PC-9 (cell line): Measurements from ENCODE around the gene NRSN2. TPM values are rescaled to one million over a fixed set of nuclear protein-coding genes. Genes with fewer than 3 reads are reported as not detected.
"Not testable (repeated sequence)": the region's sequence is repeated elsewhere in the genome, so short reads cannot be mapped to it uniquely, and the experiment has no call there.

ENCODE experiments used
- BruUV-seq: library from RNA; stranded (reverse); fragments of 400-500 nt; replicated peaks from 2 replicates; lab custom pipeline; 2021; lab: Mats Ljungman, UMichigan
- CTCF ChIA-PET: fragments of 300-600 bp; sonication (Branson Sonifier 250); formaldehyde crosslinking; loops from one replicate; lab custom pipeline; 2022; ENCODE audit warnings: antibody characterized with exemption; lab: Charles Lee
- POLR2A ChIA-PET: fragments of 300-600 bp; sonication (Branson Sonifier 250); formaldehyde crosslinking; loops from one replicate; lab custom pipeline; 2022; ENCODE audit warnings: antibody characterized with exemption; ENCODE audit not compliant: unreplicated experiment; lab: Charles Lee
- DNase-seq, 2 experiments: peaks; one replicate each; pipeline versions ENCODE4 v3.0.0 to v3.0.0-alpha.2; 2015 to 2022; ENCODE audit warnings: mixed read lengths in 1 of 2
- H2AFZ ChIP-seq: fragments of 200-600 bp; sonication (generic); 2 replicates; pipeline ENCODE4 v1.8.1; 2017; ENCODE audit warnings: antibody characterized with exemption
- H3F3A ChIP-seq: fragments of 200-600 bp; sonication (generic); 2 replicates; pipeline ENCODE4 v1.8.1; 2017; ENCODE audit warnings: antibody characterized with exemption, mild to moderate bottlenecking, low read depth; ENCODE audit not compliant: insufficient read depth
- H3K27ac ChIP-seq: fragments of 200-600 bp; sonication (generic); 2 replicates; pipeline ENCODE4 v1.6.1; 2016; ENCODE audit warnings: mixed run types
- H3K27me3 ChIP-seq: fragments of 200-600 bp; sonication (generic); 2 replicates; pipeline ENCODE4 v1.6.1; 2016; ENCODE audit warnings: low read depth, mixed run types; ENCODE audit not compliant: insufficient read depth
- H3K36me3 ChIP-seq: fragments of 200-600 bp; sonication (generic); 2 replicates; pipeline ENCODE4 v1.6.1; 2016; ENCODE audit warnings: low read depth, mixed run types
- H3K4me1 ChIP-seq: fragments of 200-600 bp; sonication (generic); replicated peaks from 2 replicates; pipeline ENCODE4 v1.6.1; 2016; ENCODE audit warnings: mixed run types; ENCODE audit not compliant: insufficient read depth
- H3K4me2 ChIP-seq: fragments of 200-600 bp; sonication (generic); 2 replicates; pipeline ENCODE4 v1.6.1; 2017; ENCODE audit warnings: mixed run types
- H3K4me3 ChIP-seq: fragments of 200-600 bp; sonication (generic); 2 replicates; pipeline ENCODE4 v1.6.1; 2016; ENCODE audit warnings: mixed run types
- H3K79me2 ChIP-seq: fragments of 200-600 bp; sonication (generic); 2 replicates; pipeline ENCODE4 v1.6.1; 2017; ENCODE audit warnings: low read depth, mixed run types
- H3K9me2 ChIP-seq: fragments of 200-600 bp; sonication (generic); 2 replicates; pipeline ENCODE4 v1.8.1; 2017; ENCODE audit warnings: mild to moderate bottlenecking; ENCODE audit not compliant: insufficient read depth
- H3K9me3 ChIP-seq: fragments of 200-600 bp; sonication (generic); 2 replicates; pipeline ENCODE4 v1.8.1; 2016; ENCODE audit warnings: low read depth; ENCODE audit not compliant: insufficient read depth
- H4K20me1 ChIP-seq: fragments of 200-600 bp; sonication (generic); 2 replicates; pipeline ENCODE4 v1.8.1; 2017; ENCODE audit not compliant: insufficient read depth
- EZH2 ChIP-seq: fragments of 200-600 bp; sonication (generic); IDR thresholded peaks from 2 replicates; pipeline ENCODE4 v1.8.0; 2017; ENCODE audit warnings: antibody characterized with exemption, low read depth
- intact Hi-C: fragments of 100-400 bp; cut with micrococcal nuclease; formaldehyde crosslinking; loops from one replicate; pipeline ENCODE4 v1.10.0; 2022; ENCODE audit not compliant: unreplicated experiment
- total RNA-seq: library from RNA; stranded (reverse); gene quantifications from 2 replicates; pipeline ENCODE4 v1.2.3, GENCODE V29; 2021
- TF ChIP-seq, protein P1 (sequence below): fragments of 200-600 bp; sonication (generic); conservative IDR thresholded peaks from 2 replicates; pipeline ENCODE4 v1.6.1; 2017; ENCODE audit warnings: mixed run types, antibody characterized with exemption, mild to moderate bottlenecking, moderate library complexity

The NRSN2 gene
- total RNA-seq, 1 experiment from 2014 or later, result 15.0 TPM

DNA sequence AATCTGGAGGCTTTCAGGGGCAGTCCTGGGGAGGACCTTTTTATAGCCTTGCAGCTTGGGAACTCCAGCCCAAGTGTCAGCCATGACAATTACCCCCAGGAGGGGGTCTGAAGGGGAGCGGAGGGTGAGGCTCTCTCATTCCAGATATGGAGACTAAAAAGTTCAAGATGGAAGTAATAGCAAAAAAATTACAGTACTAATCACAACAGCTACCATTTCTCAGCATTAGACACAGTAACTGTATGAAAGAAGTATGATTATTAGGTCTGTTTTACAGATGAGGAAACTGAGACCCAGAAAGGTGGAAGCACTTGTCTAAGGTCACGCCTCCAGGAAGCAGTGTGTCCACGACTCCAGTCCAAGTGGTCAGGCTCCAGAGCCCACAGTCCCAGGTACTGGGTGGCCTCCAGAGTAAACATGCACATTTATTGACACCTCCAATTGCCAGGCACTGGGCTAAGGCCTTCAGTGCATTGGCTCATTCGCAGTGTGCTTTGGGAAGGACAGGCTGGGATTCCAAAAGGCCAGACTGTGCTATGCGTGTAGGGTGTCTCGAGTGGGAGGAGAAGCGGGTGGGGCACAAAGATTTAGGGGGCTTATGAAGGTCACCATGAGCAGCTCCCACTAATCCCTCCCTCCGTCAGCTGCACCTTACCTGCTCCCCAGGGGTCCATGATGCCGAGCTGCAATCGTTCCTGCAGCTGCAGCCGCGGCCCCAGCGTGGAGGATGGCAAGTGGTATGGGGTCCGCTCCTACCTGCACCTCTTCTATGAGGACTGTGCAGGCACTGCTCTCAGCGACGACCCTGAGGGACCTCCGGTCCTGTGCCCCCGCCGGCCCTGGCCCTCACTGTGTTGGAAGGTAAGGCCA is 2.3 kb downstream of the NRSN2 start:
- no peaks in the 10 kb centered on the region for H3K79me2 ChIP-seq
- no peaks in the 10 kb centered on the region for H3K36me3 ChIP-seq
- ChIA-PET POLR2A (no interaction called here), CTCF (no interaction called here)
- DNase-seq, result no peak
- intact Hi-C loops, result no loop called here
- no peak overlapping the region for H3K4me3 ChIP-seq
- TF ChIP-seq, protein P1, sequence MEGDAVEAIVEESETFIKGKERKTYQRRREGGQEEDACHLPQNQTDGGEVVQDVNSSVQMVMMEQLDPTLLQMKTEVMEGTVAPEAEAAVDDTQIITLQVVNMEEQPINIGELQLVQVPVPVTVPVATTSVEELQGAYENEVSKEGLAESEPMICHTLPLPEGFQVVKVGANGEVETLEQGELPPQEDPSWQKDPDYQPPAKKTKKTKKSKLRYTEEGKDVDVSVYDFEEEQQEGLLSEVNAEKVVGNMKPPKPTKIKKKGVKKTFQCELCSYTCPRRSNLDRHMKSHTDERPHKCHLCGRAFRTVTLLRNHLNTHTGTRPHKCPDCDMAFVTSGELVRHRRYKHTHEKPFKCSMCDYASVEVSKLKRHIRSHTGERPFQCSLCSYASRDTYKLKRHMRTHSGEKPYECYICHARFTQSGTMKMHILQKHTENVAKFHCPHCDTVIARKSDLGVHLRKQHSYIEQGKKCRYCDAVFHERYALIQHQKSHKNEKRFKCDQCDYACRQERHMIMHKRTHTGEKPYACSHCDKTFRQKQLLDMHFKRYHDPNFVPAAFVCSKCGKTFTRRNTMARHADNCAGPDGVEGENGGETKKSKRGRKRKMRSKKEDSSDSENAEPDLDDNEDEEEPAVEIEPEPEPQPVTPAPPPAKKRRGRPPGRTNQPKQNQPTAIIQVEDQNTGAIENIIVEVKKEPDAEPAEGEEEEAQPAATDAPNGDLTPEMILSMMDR, result no peak
- TF ChIP-seq EZH2, result no peak
- H3K27ac ChIP-seq, result no peak overlapping the region
- H3K4me1 ChIP-seq, result no peaks in the 10 kb centered on the region
- BruUV-seq, result no TSS peak
- H2AFZ ChIP-seq, result no peak overlapping the region
- H3K27me3 ChIP-seq, result no peaks in the 10 kb centered on the region
- peak overlapping the region; percentile 87; the same call in 1 of the 2 replicates for H3K4me2 ChIP-seq
- H3F3A ChIP-seq, result no peaks in the 10 kb centered on the region; the same call in 1 of the 2 replicates
- no peaks in the 10 kb centered on the region for H3K9me2 ChIP-seq
- no peaks in the 10 kb centered on the region for H4K20me1 ChIP-seq
- no peaks in the 10 kb centered on the region for H3K9me3 ChIP-seq

DNA sequence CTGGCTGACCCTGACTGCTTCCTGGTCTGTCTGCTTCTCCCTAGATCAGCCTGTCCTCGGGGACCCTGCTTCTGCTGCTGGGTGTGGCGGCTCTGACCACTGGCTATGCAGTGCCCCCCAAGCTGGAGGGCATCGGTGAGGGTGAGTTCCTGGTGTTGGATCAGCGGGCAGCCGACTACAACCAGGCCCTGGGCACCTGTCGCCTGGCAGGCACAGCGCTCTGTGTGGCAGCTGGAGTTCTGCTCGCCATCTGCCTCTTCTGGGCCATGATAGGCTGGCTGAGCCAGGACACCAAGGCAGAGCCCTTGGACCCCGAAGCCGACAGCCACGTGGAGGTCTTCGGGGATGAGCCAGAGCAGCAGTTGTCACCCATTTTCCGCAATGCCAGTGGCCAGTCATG is 6.3 kb downstream of the NRSN2 start:
- Histone ChIP-seq H3K27me3 (no peaks in the 10 kb centered on the region), H3K36me3 (no peaks in the 10 kb centered on the region), H3K79me2 (no peaks in the 10 kb centered on the region), H2AFZ (no peak overlapping the region), H4K20me1 (no peaks in the 10 kb centered on the region), H3K27ac (no peak overlapping the region), H3F3A (peaks cover 4% of the 10 kb centered on the region; the same call in 1 of the 2 replicates), H3K4me3 (no peak overlapping the region), H3K4me1 (no peaks in the 10 kb centered on the region), H3K9me2 (no peaks in the 10 kb centered on the region), H3K9me3 (no peaks in the 10 kb centered on the region), H3K4me2 (no peak overlapping the region)
- TF ChIP-seq, protein P1, result no peak
- TF ChIP-seq EZH2, result no peak
- ChIA-PET POLR2A (interaction anchor here (0.5 kb wide), 1 partner anchor 295 kb away, joined by 4 read pairs; no protein-coding TSS in a partner anchor), CTCF (interaction anchor here (0.6 to 0.7 kb wide), 2 partner anchors 10 to 96 kb away, joined by 3 to 4 read pairs; no protein-coding TSS in a partner anchor)
- intact Hi-C loops, result loop anchor here (5.0 kb wide), 2 partner anchors 294 to 384 kb away; no protein-coding TSS in a partner anchor
- no peak for DNase-seq
- no TSS peak for BruUV-seq

DNA sequence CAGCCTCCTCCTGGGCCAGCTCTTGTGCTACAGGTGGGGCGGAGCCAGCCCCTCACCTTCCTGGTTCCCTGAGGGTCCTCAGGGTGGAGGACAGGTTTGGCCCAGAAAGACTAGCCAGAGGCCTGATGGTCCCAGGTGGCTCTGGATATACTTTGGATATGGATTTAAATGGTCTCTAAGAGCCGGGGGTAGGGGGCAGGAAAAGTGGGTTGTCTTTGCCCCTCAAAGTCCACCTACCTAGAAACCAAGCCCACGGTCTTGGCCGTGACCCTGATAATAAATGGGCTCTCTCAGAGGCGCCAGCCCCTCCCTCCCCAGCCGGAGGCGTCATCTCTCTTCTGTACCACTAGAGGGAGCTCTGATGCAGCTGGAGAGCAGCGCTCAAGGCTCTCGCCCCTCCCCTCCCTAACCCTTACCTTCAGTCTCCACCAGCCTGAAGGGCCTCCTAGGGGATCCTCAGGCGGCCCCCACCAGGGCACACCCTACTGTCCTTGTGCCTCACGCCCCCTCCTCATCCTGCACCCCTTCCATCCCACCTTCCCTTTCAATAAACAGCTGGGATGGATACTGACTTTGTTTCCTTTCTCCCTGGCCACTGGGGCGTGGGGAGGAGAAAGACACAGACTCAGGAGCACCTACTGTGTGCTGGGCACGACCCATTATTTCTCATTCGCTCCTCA is 7.5 kb downstream of the NRSN2 start:
- no peaks in the 10 kb centered on the region for H3K4me1 ChIP-seq
- H3K79me2 ChIP-seq, result no peaks in the 10 kb centered on the region
- H4K20me1 ChIP-seq, result no peaks in the 10 kb centered on the region
- CTCF ChIA-PET, result interaction anchor here (0.6 to 2.3 kb wide), 6 partner anchors 12 to 377 kb away, joined by 3 to 19 read pairs (median 3); partner anchors contain the start of gene TRIB3
- BruUV-seq, result no TSS peak
- no peak overlapping the region for H2AFZ ChIP-seq
- DNase-seq, result peak; percentile 59 to 80
- no peaks in the 10 kb centered on the region for H3K9me2 ChIP-seq
- H3K27me3 ChIP-seq, result no peaks in the 10 kb centered on the region
- H3K36me3 ChIP-seq, result no peaks in the 10 kb centered on the region
- POLR2A ChIA-PET, result interaction anchor here (0.5 to 0.6 kb wide), 3 partner anchors 12 to 158 kb away, joined by 3 to 7 read pairs (median 5); no protein-coding TSS in a partner anchor
- TF ChIP-seq, protein P1, result peak; percentile 96
- no peak for TF ChIP-seq EZH2
- no peak overlapping the region for H3K27ac ChIP-seq
- H3K9me3 ChIP-seq, result no peaks in the 10 kb centered on the region
- H3F3A ChIP-seq, result peaks cover 8% of the 10 kb centered on the region; the same call in 1 of the 2 replicates
- intact Hi-C loops, result loop anchor here (1.0 to 5.0 kb wide), 6 partner anchors 77 to 414 kb away; partner anchors contain the start of gene SLC52A3
- H3K4me2 ChIP-seq, result peak overlapping the region; percentile 8; the same call in 1 of the 2 replicates
- H3K4me3 ChIP-seq, result no peak overlapping the region

DNA sequence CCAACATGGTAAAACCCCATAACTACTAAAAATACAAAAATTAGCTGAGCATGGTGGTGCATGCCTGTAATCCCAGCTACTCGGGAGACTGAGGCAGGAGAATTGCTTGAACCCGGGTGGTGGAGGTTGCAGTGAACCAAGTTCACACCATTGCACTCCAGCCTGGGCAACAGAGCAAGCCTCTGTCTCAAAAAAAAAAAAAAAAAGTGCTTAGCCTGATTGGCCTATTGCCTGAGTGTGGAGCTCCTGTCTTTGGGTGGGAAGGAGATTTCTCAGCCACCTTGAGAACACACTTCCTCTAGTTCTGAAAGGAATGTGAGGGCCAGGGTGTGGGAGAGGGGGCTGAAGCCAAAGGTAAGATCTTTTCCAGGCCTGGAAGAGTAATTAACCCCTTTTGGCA is 9.2 kb downstream of the NRSN2 start:
- BruUV-seq, intact Hi-C loops: not testable (repeated sequence)

More for the DNA sequence above, 9.2 kb downstream of the NRSN2 start:
- not testable (repeated sequence) for H4K20me1 ChIP-seq, H2AFZ ChIP-seq, H3K4me3 ChIP-seq, H3K9me2 ChIP-seq, DNase-seq, H3K27me3 ChIP-seq, H3K4me1 ChIP-seq, H3K9me3 ChIP-seq, H3K27ac ChIP-seq, H3K79me2 ChIP-seq, H3K36me3 ChIP-seq, H3K4me2 ChIP-seq
- peaks cover 12% of the 10 kb centered on the region; the same call in 1 of the 2 replicates for H3F3A ChIP-seq
- POLR2A ChIA-PET, result interaction anchor here (0.6 kb wide), 1 partner anchor 44 kb away, joined by 7 read pairs; no protein-coding TSS in a partner anchor
- CTCF ChIA-PET, result interaction anchor here (2.3 kb wide), 1 partner anchor 76 kb away, joined by 19 read pairs; no protein-coding TSS in a partner anchor
